Measurements from ENCODE around the gene CD200R1. TPM values are rescaled to one million over a fixed set of nuclear protein-coding genes. Genes with fewer than 3 reads are reported as not detected.

The CD200R1 gene
- total and polyA plus RNA-seq, 8 donors: 0.05 to 0.93 (median 0.24) TPM; not detected in 3

DNA sequence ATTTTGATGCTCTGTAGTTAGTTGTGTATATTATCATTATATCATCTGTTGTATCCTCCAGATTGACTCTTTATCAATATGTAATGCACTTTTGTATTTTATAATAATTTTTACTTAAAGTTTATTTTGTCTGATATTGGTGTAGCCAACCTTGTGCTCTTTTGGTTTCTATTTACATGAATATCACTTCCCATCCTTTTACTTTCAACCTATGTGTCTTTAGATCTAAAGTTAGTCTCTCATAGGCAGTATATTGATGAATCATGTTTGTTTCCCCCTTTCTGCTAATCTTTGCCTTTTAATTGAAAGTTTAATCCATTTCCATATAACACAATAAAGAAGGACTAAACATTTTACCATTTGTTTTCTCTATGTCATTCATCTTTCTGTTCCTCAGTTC lies 100.2 kb downstream of the CD200R1 start:
- H3K27me3 ChIP-seq: no peaks in the 10 kb centered on the region
- H3K36me3 ChIP-seq: no peaks in the 10 kb centered on the region
- TF ChIP-seq, protein P1, sequence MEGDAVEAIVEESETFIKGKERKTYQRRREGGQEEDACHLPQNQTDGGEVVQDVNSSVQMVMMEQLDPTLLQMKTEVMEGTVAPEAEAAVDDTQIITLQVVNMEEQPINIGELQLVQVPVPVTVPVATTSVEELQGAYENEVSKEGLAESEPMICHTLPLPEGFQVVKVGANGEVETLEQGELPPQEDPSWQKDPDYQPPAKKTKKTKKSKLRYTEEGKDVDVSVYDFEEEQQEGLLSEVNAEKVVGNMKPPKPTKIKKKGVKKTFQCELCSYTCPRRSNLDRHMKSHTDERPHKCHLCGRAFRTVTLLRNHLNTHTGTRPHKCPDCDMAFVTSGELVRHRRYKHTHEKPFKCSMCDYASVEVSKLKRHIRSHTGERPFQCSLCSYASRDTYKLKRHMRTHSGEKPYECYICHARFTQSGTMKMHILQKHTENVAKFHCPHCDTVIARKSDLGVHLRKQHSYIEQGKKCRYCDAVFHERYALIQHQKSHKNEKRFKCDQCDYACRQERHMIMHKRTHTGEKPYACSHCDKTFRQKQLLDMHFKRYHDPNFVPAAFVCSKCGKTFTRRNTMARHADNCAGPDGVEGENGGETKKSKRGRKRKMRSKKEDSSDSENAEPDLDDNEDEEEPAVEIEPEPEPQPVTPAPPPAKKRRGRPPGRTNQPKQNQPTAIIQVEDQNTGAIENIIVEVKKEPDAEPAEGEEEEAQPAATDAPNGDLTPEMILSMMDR (IDR thresholded peaks at IDR 0.05): no peak
- FAIRE-seq: no peak
- no peak for ATAC-seq
- no peaks in the 10 kb centered on the region for H3K9me3 ChIP-seq
- H3K4me1 ChIP-seq: no peaks in the 10 kb centered on the region
- no peak overlapping the region for H3K27ac ChIP-seq
- no peak overlapping the region for H3K4me3 ChIP-seq
- DNase-seq: no peak
- intact Hi-C loops (cut with DNase I): no loop called here

GRCh38 chr3:112873632-112874031 lies 101.3 kb downstream of the CD200R1 start:
- intact Hi-C loops (cut with DNase I): no loop called here
- FAIRE-seq (no peak), ATAC-seq (no peak), DNase-seq (no peak)
- no peaks in the 10 kb centered on the region for H3K36me3 ChIP-seq
- no peaks in the 10 kb centered on the region for H3K9me3 ChIP-seq
- TF ChIP-seq, protein P1 (IDR thresholded peaks at IDR 0.05): no peak
- no peak overlapping the region for H3K27ac ChIP-seq
- no peaks in the 10 kb centered on the region for H3K4me1 ChIP-seq
- H3K4me3 ChIP-seq: no peak overlapping the region
- H3K27me3 ChIP-seq: no peaks in the 10 kb centered on the region
- WGBS, 2 donors: 53 to 61% methylated on average over 2 of the region's 2 CpGs

DNA sequence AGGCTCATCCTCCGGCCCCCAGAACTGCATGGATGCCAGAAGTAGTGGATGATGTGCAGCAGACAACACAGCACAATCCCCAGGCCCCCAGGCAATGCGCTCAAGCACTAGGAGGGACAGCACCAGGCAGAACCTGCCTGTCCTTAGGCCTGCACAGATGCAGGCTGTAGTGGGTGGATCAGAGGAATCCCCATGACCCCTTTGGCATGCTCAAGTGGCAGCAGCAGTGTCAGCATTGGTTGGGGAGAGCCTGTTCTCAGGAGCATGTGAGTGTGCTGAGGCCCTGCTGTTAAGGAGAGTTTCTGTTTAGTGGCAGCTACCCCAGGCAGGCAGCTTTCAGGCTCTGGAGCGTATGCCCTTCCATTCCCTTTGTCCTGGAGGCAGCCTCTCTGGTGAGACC lies 103.2 kb downstream of the CD200R1 start:
- no peak for ATAC-seq
- Histone ChIP-seq H3K4me1 (no peaks in the 10 kb centered on the region), H3K4me3 (no peak overlapping the region), H3K27me3 (no peaks in the 10 kb centered on the region), H3K27ac (no peak overlapping the region), H3K36me3 (no peaks in the 10 kb centered on the region), H3K9me3 (no peaks in the 10 kb centered on the region)
- TF ChIP-seq, protein P1 (IDR thresholded peaks at IDR 0.05): no peak
- no peak for DNase-seq
- WGBS, 2 donors: 72 to 82% methylated on average over 3 of the region's 3 CpGs
- no peak for FAIRE-seq
- intact Hi-C loops (cut with DNase I): no loop called here

Other genes starting within 250 kb of the CD200R1 start
- not detected for gene CD200R1L, start 128.2 kb downstream of the CD200R1 start, total RNA-seq
- not detected for gene CD200R1L, start 128.2 kb downstream of the CD200R1 start, polyA plus RNA-seq
- 10 to 100 TPM in 1 of 6 donors, 1 to 10 TPM in 5; 4.0 to 14.0 (median 7.8) TPM for gene GTPBP8, start 15.9 kb upstream of the CD200R1 start, total RNA-seq
- gene GTPBP8, start 15.9 kb upstream of the CD200R1 start, polyA plus RNA-seq: 1 to 10 TPM; 3.6 to 6.2 TPM
- 10 to 100 TPM in 4 of 6 donors, 1 to 10 TPM in 2; 4.9 to 19.5 (median 10.5) TPM for gene BOC, start 236.5 kb upstream of the CD200R1 start, total RNA-seq
- 1 to 10 TPM; 9.5 TPM for gene BOC, start 236.5 kb upstream of the CD200R1 start, polyA plus RNA-seq